ENCODE results near the gene ANKUB1. TPM values are rescaled to one million over a fixed set of nuclear protein-coding genes. Genes with fewer than 3 reads are reported as not detected.

ANKUB1 gene
- total and polyA plus RNA-seq, 9 of the 15 experiments (the other 6 are each of a cell fraction or from before 2014, with no cell fraction given) = not detected

DNA sequence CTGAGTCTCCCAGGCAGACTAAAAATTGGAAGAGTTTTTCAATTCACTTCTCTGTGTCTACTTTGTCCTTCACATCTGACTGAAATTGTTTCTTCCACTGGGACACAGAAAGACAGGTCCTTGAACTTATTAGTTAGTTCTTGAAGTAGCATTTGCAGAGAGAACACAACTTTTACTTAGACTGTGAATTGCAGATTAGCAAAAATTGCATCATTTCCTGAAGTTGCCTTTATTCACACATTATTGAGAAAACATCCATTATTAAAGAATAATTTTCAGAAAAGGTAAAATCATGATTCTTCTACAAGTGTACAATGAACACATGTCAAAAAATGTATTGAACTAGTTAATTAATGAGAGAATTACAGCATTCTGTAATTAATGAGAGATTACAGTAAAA, 38.6 kb downstream of the ANKUB1 start:
- in situ Hi-C loops (cut with MboI) = no loop called here
- no peak for DNase-seq (ENCODE audit: extremely low read depth in 1 of 4, low spot score in 3 of 4)
- Histone ChIP-seq H3K4me2 (ENCODE audit: insufficient read depth, low read length) (no peak overlapping the region), H3K9me1 (ENCODE audit: control insufficient read depth, insufficient read depth, low read length) (no peaks in the 10 kb centered on the region), H3K27ac (ENCODE audit: extremely low read depth, low read depth, low read length) (no peak overlapping the region), H3K9me3 (replicated peaks; ENCODE audit: control insufficient read depth, insufficient read depth, low read depth, low read length) (no peaks in the 10 kb centered on the region), H3K79me2 (ENCODE audit: control insufficient read depth, insufficient read depth, low read length) (peaks cover 15% of the 10 kb centered on the region), H2AFZ (ENCODE audit: low read depth, low read length) (peak overlapping the region; percentile 98), H3K4me1 (replicated peaks in 1 of 2; ENCODE audit: control insufficient read depth in 2 of 2, insufficient read depth in 2 of 2, low read length in 2 of 2) (peaks cover 0 to 4% of the 10 kb centered on the region in 2 experiments; a peak in 2 of 5 replicates), H4K20me1 (replicated peaks; ENCODE audit: control insufficient read depth, insufficient read depth, low read length) (no peaks in the 10 kb centered on the region), H3K4me3 (no peak overlapping the region), H3K36me3 (ENCODE audit: control insufficient read depth, insufficient read depth, low read length) (peaks cover 20% of the 10 kb centered on the region; the same call in 1 of the 3 replicates), H3K9ac (ENCODE audit: insufficient read depth in 1 of 2, low read depth in 2 of 2, low read length in 2 of 2) (no peak overlapping the region), H3K27me3 (ENCODE audit: control insufficient read depth in 2 of 2, insufficient read depth in 2 of 2, low read length in 2 of 2) (no peaks in the 10 kb centered on the region)
- ChIA-PET POLR2A (interaction anchor here (0.6 kb wide), 1 partner anchor 18 kb away, joined by 3 read pairs; no protein-coding TSS in a partner anchor), CTCF (ENCODE audit: low intra/inter-chr PET ratio) (no interaction called here)
- no peak for ATAC-seq
- FAIRE-seq = no peak
- TF ChIP-seq PYGO2 (tag; IDR thresholded peaks at IDR 0.05) (no peak), ZNF143 (CRISPR knock-in tag; IDR thresholded peaks at IDR 0.05) (no peak), CEBPG (CRISPR knock-in tag; IDR thresholded peaks at IDR 0.05) (no peak), CEBPG (tag; conservative IDR thresholded peaks at IDR 0.05 in 1 of 2, IDR thresholded peaks at IDR 0.05 in 1 of 2) (peak; percentile 44 to 67; a peak in 2 of 4 replicates), TRIM24 (IDR thresholded peaks at IDR 0.05) (peak; percentile 22 to 23; a peak in 2 of 4 replicates)
- TF ChIP-seq, protein P1, sequence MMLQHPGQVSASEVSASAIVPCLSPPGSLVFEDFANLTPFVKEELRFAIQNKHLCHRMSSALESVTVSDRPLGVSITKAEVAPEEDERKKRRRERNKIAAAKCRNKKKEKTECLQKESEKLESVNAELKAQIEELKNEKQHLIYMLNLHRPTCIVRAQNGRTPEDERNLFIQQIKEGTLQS (IDR thresholded peaks at IDR 0.05) = peak; percentile 50
- TF ChIP-seq, protein P1 (CRISPR knock-in tag; conservative IDR thresholded peaks at IDR 0.05) = no peak
- no TSS peak for BruUV-seq (replicated peaks)
- intact Hi-C loops (cut with micrococcal nuclease) = no loop called here
